Activated naive CD8-positive, alpha-beta T cell treated with anti-CD3 and anti-CD28 coated beads for 36 hours (primary cell): ENCODE data around the gene SEC61A1. TPM values are rescaled to one million over a fixed set of nuclear protein-coding genes. Genes with fewer than 3 reads are reported as not detected.

Experiments used
- DNase-seq: peaks from one replicate; pipeline ENCODE4 v3.0.0; 2021
- H3K27ac Mint-ChIP-seq: one replicate; pipeline ENCODE4 v1.8.0; 2022; ENCODE audit warnings: mild to moderate bottlenecking, moderate library complexity, mixed read lengths
- H3K27me3 Mint-ChIP-seq: one replicate; pipeline ENCODE4 v1.8.0; 2022; ENCODE audit warnings: mild to moderate bottlenecking, mixed read lengths
- H3K36me3 Mint-ChIP-seq: one replicate; pipeline ENCODE4 v1.8.0; 2021; ENCODE audit warnings: mild to moderate bottlenecking, mixed read lengths
- H3K4me1 Mint-ChIP-seq: one replicate; pipeline ENCODE4 v1.8.0; 2021; ENCODE audit warnings: mixed read lengths
- H3K4me3 Mint-ChIP-seq: one replicate; pipeline ENCODE4 v1.8.0; 2022; ENCODE audit warnings: mild to moderate bottlenecking, moderate library complexity, mixed read lengths
- H3K9me3 Mint-ChIP-seq: one replicate; pipeline ENCODE4 v1.8.0; 2022; ENCODE audit warnings: mixed read lengths
- total RNA-seq, 2 experiments: library from RNA; stranded (reverse); gene quantifications; one replicate each; pipeline ENCODE4 v1.2.3, GENCODE V29; 2021

The SEC61A1 gene
- 100 to 1,000 TPM; 149 to 155 TPM for total RNA-seq

DNA sequence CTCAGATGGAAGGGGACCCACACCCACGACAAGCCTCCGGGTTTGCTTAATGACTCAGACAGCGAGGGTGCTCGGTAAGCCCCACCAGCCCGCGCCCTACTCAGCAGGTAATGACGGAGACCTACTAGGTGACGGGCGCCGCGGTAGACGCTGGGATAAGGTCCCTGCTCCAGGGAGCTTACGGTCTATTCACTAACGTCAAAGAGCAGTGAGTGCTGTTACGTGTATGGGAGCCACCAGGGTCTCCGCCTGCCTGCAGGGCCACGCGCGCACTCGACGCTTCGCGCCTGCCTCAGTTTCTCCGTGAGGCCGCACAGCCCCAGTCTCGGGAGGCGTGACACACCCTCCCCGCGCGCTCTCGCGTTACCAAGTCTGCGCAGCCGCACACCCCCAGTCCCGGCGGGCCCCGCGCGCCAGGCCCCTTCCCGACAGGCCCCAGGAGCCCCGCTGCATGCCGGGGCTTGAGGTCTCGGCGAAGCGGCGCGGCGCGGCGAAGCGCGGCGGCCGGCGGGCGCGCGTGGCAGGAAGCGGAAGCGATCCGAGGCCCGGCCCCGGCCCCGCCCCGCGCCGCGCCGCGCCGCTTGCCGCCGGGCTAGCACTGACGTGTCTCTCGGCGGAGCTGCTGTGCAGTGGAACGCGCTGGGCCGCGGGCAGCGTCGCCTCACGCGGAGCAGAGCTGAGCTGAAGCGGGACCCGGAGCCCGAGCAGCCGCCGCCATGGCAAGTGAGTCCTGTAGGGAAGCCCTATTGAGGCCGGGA, at the start of gene SEC61A1:
TSS of gene SEC61A1 (plus strand) at position 601 of the 758 bp plus-strand sequence. CDS start at position 717, 116 bp downstream.
- Mint-ChIP-seq H3K27ac (peak within 1 kb of the TSS; percentile 98), H3K9me3 (no peaks in the 10 kb centered on the region), H3K27me3 (no peaks in the 10 kb centered on the region), H3K4me3 (peak within 1 kb of the TSS; percentile 98), H3K4me1 (peaks cover 36% of the 10 kb centered on the region), H3K36me3 (peaks cover 34% of the 10 kb centered on the region)
- peak; percentile 98 for DNase-seq

DNA sequence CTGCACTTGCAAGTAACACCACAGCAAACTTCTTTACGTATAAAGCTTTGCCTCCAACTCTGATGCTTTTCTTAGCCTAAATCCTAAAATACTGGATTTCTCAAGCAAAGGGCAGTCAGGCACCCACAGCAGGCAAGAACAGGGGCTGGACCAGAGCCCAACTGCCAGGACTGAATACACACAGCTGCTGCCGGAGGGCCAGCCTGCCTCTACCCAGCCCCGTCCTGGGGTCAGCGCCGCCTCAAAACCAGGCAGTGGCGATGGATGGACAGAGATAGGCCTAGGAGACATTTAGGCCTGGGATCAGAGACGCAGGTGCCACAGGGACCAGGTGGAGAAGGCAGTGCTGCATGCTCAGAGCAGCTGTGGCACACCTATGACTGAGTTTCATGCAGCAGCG, 47.6 kb upstream of the SEC61A1 start:
- no peak overlapping the region for H3K4me3 Mint-ChIP-seq
- no peak for DNase-seq
- H3K4me1 Mint-ChIP-seq: no peaks in the 10 kb centered on the region
- H3K9me3 Mint-ChIP-seq: no peaks in the 10 kb centered on the region
- no peaks in the 10 kb centered on the region for H3K36me3 Mint-ChIP-seq
- H3K27me3 Mint-ChIP-seq: peaks cover 13% of the 10 kb centered on the region
- H3K27ac Mint-ChIP-seq: no peak overlapping the region

DNA sequence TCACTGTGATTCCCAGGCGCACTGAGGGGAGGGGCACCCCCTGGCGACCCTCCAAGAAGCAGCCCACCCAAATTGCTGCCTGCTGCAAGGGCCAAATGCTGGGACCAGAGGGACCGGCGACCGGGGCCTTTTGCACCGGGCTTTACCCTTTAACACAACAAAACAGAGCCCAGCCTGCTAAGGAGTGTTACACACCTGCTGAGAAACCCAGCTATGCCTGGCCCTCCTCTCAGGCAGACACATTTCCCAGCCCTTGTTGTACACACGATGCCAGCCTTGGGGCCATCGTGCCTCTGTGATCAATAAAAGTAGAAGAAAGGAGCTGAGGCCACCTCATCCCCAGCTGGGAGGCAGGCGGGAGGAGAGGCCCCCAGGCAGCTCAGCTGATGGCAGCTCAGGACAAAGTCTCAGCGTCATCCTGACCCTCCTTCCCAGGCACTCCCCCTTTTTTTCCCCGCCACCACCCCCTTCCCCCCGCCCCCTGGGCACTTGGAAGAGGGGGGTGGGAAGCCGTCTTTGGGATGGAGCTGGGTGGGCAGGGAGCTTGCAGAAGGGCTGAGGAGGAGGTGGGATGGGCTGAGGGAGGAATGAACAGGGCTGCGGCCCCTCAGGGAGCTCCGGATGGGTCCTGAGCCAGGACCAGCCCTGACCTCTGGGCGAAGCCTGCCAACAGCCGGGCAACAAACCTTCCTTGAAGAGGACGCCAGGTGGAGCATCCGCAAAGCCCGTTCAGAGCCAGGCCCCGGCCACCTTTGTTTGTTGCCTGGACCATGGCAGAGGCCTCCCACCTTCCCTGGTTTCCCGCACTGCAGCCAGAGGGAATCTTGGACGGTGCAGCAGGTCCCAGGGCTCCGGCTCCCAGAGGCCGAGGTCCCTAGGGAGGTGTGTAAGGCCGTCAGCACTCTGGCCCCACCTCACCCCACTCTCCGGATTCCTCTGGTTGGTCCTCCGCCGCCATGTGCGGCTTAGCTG, 45.9 kb upstream of the SEC61A1 start:
- Mint-ChIP-seq H3K27ac (no peak overlapping the region), H3K36me3 (no peaks in the 10 kb centered on the region), H3K27me3 (peaks cover 14% of the 10 kb centered on the region), H3K9me3 (no peaks in the 10 kb centered on the region), H3K4me1 (no peaks in the 10 kb centered on the region), H3K4me3 (no peak overlapping the region)
- no peak for DNase-seq

DNA sequence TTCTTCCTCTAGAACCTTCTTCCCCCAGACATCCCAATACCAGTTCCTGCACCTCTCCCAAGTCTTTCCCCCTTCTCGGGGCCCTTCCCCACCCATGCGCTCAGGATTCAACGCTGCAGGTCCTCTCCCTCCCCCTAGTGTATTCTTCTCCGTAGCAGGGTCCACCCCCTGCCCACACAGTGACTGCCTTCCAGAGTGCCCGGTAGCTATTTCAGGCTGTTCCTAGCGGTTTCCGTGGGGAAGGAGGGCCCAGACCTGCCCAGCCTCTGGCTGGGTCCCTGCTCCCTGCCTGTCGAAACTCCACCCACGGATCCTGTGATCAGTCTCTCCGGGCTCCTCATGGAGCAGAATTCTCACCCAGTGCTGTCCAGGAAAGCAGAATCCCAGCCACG, 45.2 kb upstream of the SEC61A1 start:
- no peak for DNase-seq
- no peaks in the 10 kb centered on the region for H3K9me3 Mint-ChIP-seq
- peaks cover 2% of the 10 kb centered on the region for H3K4me1 Mint-ChIP-seq
- no peaks in the 10 kb centered on the region for H3K36me3 Mint-ChIP-seq
- no peak overlapping the region for H3K4me3 Mint-ChIP-seq
- H3K27me3 Mint-ChIP-seq: peaks cover 17% of the 10 kb centered on the region
- no peak overlapping the region for H3K27ac Mint-ChIP-seq

DNA sequence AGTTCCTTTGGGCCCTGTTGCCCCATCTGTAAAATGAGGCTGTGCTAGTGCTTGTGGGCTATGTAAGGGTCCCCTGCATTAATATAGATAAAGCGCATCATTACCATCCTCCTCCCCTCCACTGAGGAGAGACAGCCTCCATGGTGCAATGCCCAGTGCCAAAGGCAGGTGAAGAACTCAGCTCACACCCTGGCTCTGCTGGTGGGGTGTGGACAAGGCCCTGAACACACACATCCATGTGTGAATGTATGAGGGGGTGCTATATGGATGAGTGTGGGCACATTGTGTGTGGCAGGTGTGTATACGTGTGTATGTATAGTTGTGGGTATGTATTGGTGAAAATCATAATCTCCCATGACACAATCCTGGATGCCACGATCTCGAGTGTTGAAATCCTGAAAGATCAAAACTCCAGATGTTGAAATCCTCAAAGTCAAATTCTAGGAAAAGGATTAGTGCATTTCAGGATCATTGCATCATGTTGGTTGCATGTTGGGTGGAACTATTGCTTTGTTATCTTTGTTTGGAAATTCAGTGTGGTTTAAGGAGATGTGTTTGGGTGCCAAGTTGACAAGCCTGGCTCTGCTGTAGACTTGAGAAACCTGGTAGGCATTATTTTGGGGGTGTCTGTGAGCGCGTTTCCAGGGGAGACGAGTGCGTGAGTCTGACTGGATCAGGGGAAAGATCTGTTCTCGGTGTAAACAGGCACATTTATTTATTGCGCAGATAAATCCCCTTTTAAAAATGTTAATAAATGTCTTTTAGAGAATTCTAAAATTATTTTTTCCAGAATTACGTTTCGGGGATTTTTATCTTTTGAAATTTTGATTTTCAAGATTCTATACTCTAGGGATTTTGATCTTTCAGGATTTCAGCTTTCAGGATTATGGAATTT, 42.0 kb upstream of the SEC61A1 start:
- H3K9me3 Mint-ChIP-seq: no peaks in the 10 kb centered on the region
- H3K27me3 Mint-ChIP-seq: peaks cover 19% of the 10 kb centered on the region
- peaks cover 2% of the 10 kb centered on the region for H3K4me1 Mint-ChIP-seq
- no peak overlapping the region for H3K27ac Mint-ChIP-seq
- no peak overlapping the region for H3K4me3 Mint-ChIP-seq
- no peak for DNase-seq
- no peaks in the 10 kb centered on the region for H3K36me3 Mint-ChIP-seq

DNA sequence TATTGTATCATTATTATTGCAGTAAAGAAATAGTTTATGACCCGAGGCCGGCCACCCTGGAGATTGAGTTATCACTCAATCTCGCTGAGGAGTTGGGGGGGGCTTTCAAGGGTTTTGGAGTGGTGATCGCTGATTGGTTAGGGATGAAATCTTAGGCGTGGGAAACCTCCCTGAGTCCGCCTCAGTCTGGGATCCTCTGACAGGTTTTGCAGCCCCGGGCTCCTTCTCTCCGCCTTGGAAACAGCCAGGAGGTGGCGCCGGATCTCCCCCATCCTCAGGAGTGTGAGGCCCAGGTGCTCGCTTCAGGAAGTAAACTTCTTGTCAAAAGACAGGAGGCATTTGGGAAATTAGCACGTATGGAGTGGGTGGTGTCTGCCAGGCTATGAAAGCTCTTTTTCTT, 41.1 kb upstream of the SEC61A1 start:
- Mint-ChIP-seq H3K27ac (no peak overlapping the region), H3K27me3 (peaks cover 17% of the 10 kb centered on the region), H3K36me3 (no peaks in the 10 kb centered on the region), H3K9me3 (no peaks in the 10 kb centered on the region), H3K4me1 (peaks cover 2% of the 10 kb centered on the region), H3K4me3 (no peak overlapping the region)
- DNase-seq: peak; percentile 3

DNA sequence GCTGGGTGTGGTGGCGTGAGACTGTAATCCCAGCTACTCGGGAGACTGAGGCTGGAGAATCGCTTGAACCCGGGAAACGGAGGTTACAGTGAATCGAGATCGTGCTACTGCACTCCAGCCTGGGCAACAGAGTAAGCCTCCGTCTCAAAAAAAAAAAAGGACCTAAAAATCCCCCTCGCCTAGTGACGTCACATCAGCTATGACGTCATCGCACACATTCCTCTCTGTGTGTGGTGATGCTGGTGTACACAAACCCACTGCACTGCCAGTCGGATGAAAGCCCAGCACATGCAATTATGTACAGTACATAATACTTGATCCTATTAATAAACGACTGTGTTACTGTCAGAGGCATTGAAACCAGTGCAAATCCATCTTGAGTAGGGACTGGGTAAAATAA, 40.2 kb upstream of the SEC61A1 start:
- Mint-ChIP-seq H3K4me1 (peaks cover 2% of the 10 kb centered on the region), H3K9me3 (no peaks in the 10 kb centered on the region), H3K4me3 (no peak overlapping the region), H3K36me3 (no peaks in the 10 kb centered on the region), H3K27me3 (peaks cover 16% of the 10 kb centered on the region), H3K27ac (no peak overlapping the region)
- DNase-seq: no peak

DNA sequence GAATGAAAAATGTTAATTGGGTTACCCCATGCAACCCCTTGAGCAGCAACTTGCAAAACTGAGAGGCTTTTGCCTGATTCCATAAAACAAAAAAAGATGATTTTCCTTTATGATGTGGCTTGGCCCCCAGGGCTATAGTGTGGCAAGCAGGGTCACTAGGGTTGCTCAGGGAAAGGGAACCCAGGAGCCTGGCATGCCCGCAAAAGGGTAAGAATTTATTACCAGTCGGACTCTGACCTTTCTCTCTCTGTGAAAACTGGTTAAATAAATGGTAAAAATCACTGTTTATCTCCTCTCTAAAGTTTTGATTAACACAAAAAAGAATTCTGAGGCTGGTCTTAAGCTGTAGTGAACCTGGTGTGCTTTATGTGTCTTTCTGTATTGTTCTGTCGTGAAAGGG, 37.7 kb upstream of the SEC61A1 start:
- Mint-ChIP-seq H3K9me3 (no peaks in the 10 kb centered on the region), H3K27me3 (peaks cover 13% of the 10 kb centered on the region), H3K4me3 (no peak overlapping the region), H3K27ac (no peak overlapping the region), H3K36me3 (no peaks in the 10 kb centered on the region), H3K4me1 (peaks cover 2% of the 10 kb centered on the region)
- no peak for DNase-seq

DNA sequence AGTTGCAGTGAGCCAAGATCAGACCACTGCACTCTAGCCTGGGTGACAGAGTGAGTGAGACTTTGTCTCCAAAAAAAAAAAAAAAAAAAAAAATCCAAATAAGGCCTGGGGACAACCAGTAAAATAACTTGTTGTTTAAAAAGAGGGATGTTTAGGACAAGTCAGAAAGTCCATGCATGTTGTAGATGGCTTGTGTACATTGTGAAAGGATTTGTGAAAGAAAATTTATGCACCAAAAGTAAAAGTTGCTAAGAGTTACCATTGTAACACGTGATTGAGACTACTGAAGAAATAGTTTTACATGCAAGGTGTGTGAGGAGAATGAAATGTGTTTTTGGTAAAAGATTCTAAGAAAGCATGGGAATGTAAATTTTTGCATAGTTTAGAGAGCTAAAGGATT, 35.7 kb upstream of the SEC61A1 start:
- DNase-seq: no peak
- Mint-ChIP-seq H3K4me3 (no peak overlapping the region), H3K27me3 (peaks cover 11% of the 10 kb centered on the region), H3K36me3 (no peaks in the 10 kb centered on the region), H3K27ac (no peak overlapping the region), H3K4me1 (peaks cover under 1% of the 10 kb centered on the region), H3K9me3 (no peaks in the 10 kb centered on the region)

DNA sequence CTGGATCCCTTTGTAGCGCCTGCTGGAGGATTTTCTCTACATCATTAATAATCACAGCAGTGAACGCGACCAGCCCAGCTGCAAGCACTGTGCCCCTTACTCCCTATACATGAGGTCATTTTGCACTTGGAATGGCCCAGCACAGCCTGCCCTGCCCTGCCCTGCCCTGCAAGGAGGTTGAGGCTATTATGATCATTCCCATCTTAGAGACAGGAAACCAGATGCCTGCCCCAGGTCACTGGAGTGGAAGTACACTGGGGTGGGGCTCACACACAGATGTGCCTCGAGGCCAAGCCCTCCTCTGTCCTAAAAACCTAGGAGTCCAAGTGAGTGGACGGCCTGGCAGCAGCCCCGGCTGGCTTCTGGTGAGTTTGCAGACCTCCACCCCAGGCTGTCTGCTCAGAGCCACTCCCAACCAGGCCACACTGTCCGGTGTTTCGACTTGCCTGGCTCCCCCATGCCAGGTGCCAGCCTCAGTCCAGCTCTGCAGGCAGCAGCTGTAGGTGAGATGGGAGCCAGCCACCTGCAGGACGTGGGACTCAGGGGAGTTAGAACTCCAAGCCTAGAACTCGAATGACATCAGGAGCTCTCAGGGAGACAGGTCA, 30.4 kb upstream of the SEC61A1 start:
- Mint-ChIP-seq H3K9me3 (no peaks in the 10 kb centered on the region), H3K36me3 (no peaks in the 10 kb centered on the region), H3K27ac (no peak overlapping the region)

DNA sequence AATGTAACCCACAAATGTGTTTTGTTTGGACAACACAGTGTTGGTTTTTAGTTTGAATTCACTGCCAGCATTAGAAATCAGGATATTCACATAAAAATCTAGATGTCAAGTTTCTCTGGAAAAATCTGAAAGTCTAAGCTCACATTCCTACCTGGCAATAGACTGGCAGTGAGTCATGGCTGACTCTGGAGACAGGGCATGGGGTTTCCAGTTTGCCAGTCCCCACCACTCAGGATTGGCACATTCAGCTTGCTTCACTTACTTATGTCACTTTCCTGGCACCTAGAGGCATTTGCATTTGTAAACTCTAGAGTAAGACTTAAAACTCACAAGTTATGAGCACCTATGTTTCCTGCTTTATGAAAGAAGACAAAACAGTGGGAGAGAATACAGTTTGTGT, 19.1 kb upstream of the SEC61A1 start:
- no peaks in the 10 kb centered on the region for H3K4me1 Mint-ChIP-seq
- no peaks in the 10 kb centered on the region for H3K9me3 Mint-ChIP-seq
- no peaks in the 10 kb centered on the region for H3K36me3 Mint-ChIP-seq
- H3K4me3 Mint-ChIP-seq: no peak overlapping the region
- H3K27ac Mint-ChIP-seq: no peak overlapping the region
- DNase-seq: no peak
- peaks cover 5% of the 10 kb centered on the region for H3K27me3 Mint-ChIP-seq

More for the DNA sequence above, 30.4 kb upstream of the SEC61A1 start:
- H3K4me3 Mint-ChIP-seq: no peak overlapping the region
- no peaks in the 10 kb centered on the region for H3K4me1 Mint-ChIP-seq
- no peaks in the 10 kb centered on the region for H3K27me3 Mint-ChIP-seq
- DNase-seq: no peak

DNA sequence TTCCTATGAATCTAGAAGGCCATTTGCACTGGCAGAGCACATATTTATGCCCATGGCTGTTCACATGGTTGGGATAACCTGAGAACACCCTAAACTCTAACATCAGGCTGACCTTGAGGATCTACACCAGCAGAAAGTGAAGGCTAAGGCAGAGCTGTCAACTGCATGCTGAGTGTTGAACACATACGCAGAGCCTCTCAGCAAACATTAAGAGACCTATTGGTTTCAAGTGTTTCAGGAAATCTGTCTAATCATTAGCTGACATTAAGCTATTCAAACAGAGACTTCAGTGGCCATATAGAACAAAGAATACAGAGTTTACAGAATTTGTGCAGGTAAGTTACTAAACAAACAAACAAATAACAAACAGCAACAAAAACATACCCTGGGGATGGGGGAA, 16.1 kb upstream of the SEC61A1 start:
- Mint-ChIP-seq H3K36me3 (no peaks in the 10 kb centered on the region), H3K4me1 (no peaks in the 10 kb centered on the region), H3K9me3 (no peaks in the 10 kb centered on the region), H3K27ac (no peak overlapping the region), H3K27me3 (peaks cover 3% of the 10 kb centered on the region), H3K4me3 (no peak overlapping the region)
- DNase-seq: no peak

DNA sequence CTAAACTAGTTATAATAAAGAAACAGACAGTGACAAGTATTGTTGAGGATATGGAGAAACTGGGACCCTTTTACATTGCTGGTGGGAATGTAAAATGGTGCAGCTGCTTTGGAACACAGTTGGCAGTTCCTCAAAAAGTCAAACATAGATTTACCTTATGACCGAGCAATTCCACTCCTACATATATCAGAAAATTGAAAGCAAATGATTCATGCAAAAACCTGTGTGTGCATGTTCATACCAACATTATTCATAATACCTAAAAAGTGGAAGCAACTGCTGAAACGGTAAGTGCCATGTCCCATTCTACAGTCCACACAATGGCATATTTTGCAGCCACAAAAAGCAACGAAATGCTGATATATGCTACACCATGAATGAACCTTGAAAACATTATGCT, 12.2 kb upstream of the SEC61A1 start:
- H3K9me3 Mint-ChIP-seq: no peaks in the 10 kb centered on the region
- no peaks in the 10 kb centered on the region for H3K4me1 Mint-ChIP-seq
- H3K27ac Mint-ChIP-seq: peak overlapping the region; percentile 6
- H3K4me3 Mint-ChIP-seq: no peak overlapping the region
- no peaks in the 10 kb centered on the region for H3K36me3 Mint-ChIP-seq
- peaks cover 13% of the 10 kb centered on the region for H3K27me3 Mint-ChIP-seq
- no peak for DNase-seq

DNA sequence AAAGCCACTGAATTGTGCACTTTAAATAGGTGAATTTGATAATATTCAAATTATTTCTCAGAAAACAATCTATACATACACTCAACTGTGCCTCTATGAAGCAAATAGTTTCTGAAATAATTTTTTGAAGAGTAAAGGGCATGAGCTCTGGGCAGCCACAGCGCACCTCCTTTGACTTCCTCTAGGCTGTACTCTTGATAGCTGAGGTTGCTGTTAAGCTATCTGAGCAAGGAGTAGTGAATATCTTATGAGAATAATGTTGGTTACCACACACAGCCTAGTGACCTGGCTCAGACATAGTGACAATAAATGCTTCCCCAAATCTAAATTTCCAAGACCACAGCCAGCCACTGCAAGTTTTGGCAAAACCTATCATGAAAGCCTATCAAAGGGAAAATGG, 11.6 kb upstream of the SEC61A1 start:
- Mint-ChIP-seq H3K4me1 (no peaks in the 10 kb centered on the region), H3K9me3 (no peaks in the 10 kb centered on the region), H3K27me3 (peaks cover 15% of the 10 kb centered on the region), H3K27ac (no peak overlapping the region), H3K36me3 (no peaks in the 10 kb centered on the region), H3K4me3 (no peak overlapping the region)
- no peak for DNase-seq
